OCI-LY7 (cell line): ENCODE results near the gene TMC1. TPM values are rescaled to one million over a fixed set of nuclear protein-coding genes. Genes with fewer than 3 reads are reported as not detected.

Source experiments
- BruUV-seq: library from RNA; stranded (reverse); fragments of 400-500 nt; replicated peaks from 2 replicates; lab custom pipeline; 2021; lab: Mats Ljungman, UMichigan
- CTCF ChIA-PET: fragments of 300-600 bp; sonication (Branson Sonifier 250); formaldehyde crosslinking; loops from one replicate; lab custom pipeline; 2022; ENCODE audit warnings: antibody characterized with exemption; ENCODE audit not compliant: unreplicated experiment; lab: Charles Lee
- POLR2A ChIA-PET: fragments of 300-600 bp; sonication (Branson Sonifier 250); formaldehyde crosslinking; loops from one replicate; lab custom pipeline; 2022; ENCODE audit warnings: antibody characterized with exemption; lab: Charles Lee
- DNase-seq: peaks from one replicate; pipeline ENCODE4 v3.0.0-alpha.2; 2015; ENCODE audit warnings: low spot score
- H2AFZ ChIP-seq: fragments of 200-600 bp; sonication (generic), shearing (Covaris generic); 2 replicates; pipeline ENCODE4 v1.6.1; 2014; ENCODE audit warnings: mild to moderate bottlenecking, antibody characterized with exemption, low read length, moderate library complexity
- H3K27ac ChIP-seq: fragments of 200-600 bp; sonication (generic); 2 replicates; pipeline ENCODE4 v1.5.1; 2014; ENCODE audit warnings: mixed run types, low read depth, mild to moderate bottlenecking, moderate library complexity, low read length, inconsistent platforms; ENCODE audit not compliant: poor library complexity, severe bottlenecking
- H3K36me3 ChIP-seq: fragments of 200-600 bp; sonication (generic); 2 replicates; pipeline ENCODE4 v1.6.1; 2014; ENCODE audit warnings: mild to moderate bottlenecking, antibody characterized with exemption, low read length, moderate library complexity, mixed read lengths; ENCODE audit not compliant: insufficient read depth
- H3K4me1 ChIP-seq: fragments of 200-600 bp; sonication (generic); 2 replicates; pipeline ENCODE4 v1.5.1; 2014; ENCODE audit warnings: mild to moderate bottlenecking, low read length; ENCODE audit not compliant: insufficient read depth, poor library complexity, severe bottlenecking
- H3K4me2 ChIP-seq: fragments of 200-600 bp; sonication (generic); 2 replicates; pipeline ENCODE4 v1.6.1; 2014; ENCODE audit warnings: mild to moderate bottlenecking, low read length
- H3K4me3 ChIP-seq: fragments of 200-600 bp; sonication (generic); 2 replicates; pipeline ENCODE4 v1.5.1; 2014; ENCODE audit warnings: mild to moderate bottlenecking, low read depth, low read length; ENCODE audit not compliant: poor library complexity, severe bottlenecking
- H3K79me2 ChIP-seq: fragments of 200-600 bp; sonication (generic); 2 replicates; pipeline ENCODE4 v1.6.1; 2016; ENCODE audit warnings: low read depth, mild to moderate bottlenecking, low read length, moderate library complexity, mixed read lengths; ENCODE audit not compliant: insufficient read depth
- H3K9me2 ChIP-seq: fragments of 200-600 bp; sonication (generic); 2 replicates; pipeline ENCODE4 v1.6.1; 2016; ENCODE audit warnings: mild to moderate bottlenecking, low read length, mixed read lengths; ENCODE audit not compliant: insufficient read depth
- H3K9me3 ChIP-seq: fragments of 200-600 bp; sonication (generic); 2 replicates; pipeline ENCODE4 v1.6.1; 2014; ENCODE audit warnings: mild to moderate bottlenecking, mixed run types, low read length, mixed read lengths
- H4K20me1 ChIP-seq: fragments of 200-600 bp; sonication (generic); 2 replicates; pipeline ENCODE4 v1.6.1; 2014; ENCODE audit warnings: mild to moderate bottlenecking, antibody characterized with exemption, low read length, moderate library complexity, mixed read lengths; ENCODE audit not compliant: insufficient read depth
- EZH2phosphoT487 ChIP-seq: fragments of 200-600 bp; sonication (generic); IDR thresholded peaks from 2 replicates; pipeline ENCODE4 v1.6.1; 2018; ENCODE audit warnings: low read depth, borderline replicate concordance, mild to moderate bottlenecking, mixed run types, antibody characterized with exemption, low read length, moderate library complexity, mixed read lengths
- intact Hi-C: fragments of 100-400 bp; cut with micrococcal nuclease; formaldehyde crosslinking; loops from one replicate; pipeline ENCODE4 v1.10.0; 2022; ENCODE audit not compliant: unreplicated experiment
- total RNA-seq, 2 experiments: library from RNA; depleted of rRNA in 1 of 2; stranded (reverse); fragments of >200 nt in 1 of 2; shearing (Covaris generic) in 1 of 2; gene quantifications; 2 replicates each; pipeline ENCODE4 v1.2.3, GENCODE V29; 2014 to 2022
- TF ChIP-seq, protein P1 (sequence below): fragments of 200-600 bp; sonication (generic); conservative IDR thresholded peaks from 2 replicates; pipeline ENCODE4 v1.5.1; 2014; ENCODE audit warnings: mild to moderate bottlenecking, antibody characterized with exemption, low read length, moderate library complexity, mixed read lengths

TMC1 gene
- total RNA-seq, 2 experiments from 2014 or later: not detected

- Histone ChIP-seq H2AFZ (no peak overlapping the region), H3K9me3 (no peaks in the 10 kb centered on the region), H4K20me1 (no peaks in the 10 kb centered on the region), H3K4me2 (no peak overlapping the region), H3K4me1 (no peaks in the 10 kb centered on the region), H3K4me3 (no peak overlapping the region), H3K27ac (no peak overlapping the region), H3K79me2 (no peaks in the 10 kb centered on the region), H3K36me3 (no peaks in the 10 kb centered on the region), H3K9me2 (no peaks in the 10 kb centered on the region)
- POLR2A ChIA-PET: no interaction called here
- TF ChIP-seq, protein P1, sequence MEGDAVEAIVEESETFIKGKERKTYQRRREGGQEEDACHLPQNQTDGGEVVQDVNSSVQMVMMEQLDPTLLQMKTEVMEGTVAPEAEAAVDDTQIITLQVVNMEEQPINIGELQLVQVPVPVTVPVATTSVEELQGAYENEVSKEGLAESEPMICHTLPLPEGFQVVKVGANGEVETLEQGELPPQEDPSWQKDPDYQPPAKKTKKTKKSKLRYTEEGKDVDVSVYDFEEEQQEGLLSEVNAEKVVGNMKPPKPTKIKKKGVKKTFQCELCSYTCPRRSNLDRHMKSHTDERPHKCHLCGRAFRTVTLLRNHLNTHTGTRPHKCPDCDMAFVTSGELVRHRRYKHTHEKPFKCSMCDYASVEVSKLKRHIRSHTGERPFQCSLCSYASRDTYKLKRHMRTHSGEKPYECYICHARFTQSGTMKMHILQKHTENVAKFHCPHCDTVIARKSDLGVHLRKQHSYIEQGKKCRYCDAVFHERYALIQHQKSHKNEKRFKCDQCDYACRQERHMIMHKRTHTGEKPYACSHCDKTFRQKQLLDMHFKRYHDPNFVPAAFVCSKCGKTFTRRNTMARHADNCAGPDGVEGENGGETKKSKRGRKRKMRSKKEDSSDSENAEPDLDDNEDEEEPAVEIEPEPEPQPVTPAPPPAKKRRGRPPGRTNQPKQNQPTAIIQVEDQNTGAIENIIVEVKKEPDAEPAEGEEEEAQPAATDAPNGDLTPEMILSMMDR: no peak
- no peak for TF ChIP-seq EZH2phosphoT487
- DNase-seq: no peak
- CTCF ChIA-PET: no interaction called here
- intact Hi-C loops: no loop called here
- BruUV-seq: no TSS peak
Measured at GRCh38 chr9:72627147-72627546, 105.7 kb downstream of the TMC1 start.

DNA sequence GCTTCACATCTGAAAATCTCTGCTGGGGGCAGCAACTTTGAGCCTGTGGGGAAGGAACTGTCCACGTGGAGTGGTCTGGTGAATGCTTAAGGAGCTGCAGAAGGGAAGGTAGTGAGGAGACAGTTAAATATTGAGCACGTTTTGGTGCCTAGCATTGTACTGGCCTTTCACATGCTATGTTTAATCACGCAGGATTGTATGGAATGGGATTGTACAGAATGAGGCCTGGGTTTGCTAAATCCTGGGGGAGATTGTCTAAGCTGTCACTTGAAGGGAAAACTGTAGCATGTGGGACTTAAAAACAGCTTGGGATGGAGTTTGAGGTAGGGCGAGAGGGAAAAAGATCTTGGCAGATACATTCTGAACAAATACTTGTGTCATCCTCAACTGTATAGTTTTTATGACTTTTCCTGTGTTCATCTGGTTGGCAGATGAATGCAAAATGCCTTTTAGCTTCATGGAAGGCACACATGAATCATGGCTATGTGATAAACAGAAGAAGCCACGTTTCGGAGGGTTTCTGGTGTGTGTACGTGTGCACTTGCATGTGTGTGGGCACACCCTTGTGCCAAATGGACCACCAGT, 106.6 kb downstream of the TMC1 start:
- Histone ChIP-seq H2AFZ (no peak overlapping the region), H4K20me1 (no peaks in the 10 kb centered on the region), H3K9me2 (no peaks in the 10 kb centered on the region), H3K27ac (no peak overlapping the region), H3K36me3 (no peaks in the 10 kb centered on the region), H3K4me3 (no peak overlapping the region), H3K4me1 (no peaks in the 10 kb centered on the region), H3K4me2 (no peak overlapping the region), H3K79me2 (no peaks in the 10 kb centered on the region), H3K9me3 (no peaks in the 10 kb centered on the region)
- intact Hi-C loops: no loop called here
- BruUV-seq: no TSS peak
- ChIA-PET POLR2A (interaction anchor here (0.6 to 0.7 kb wide), 2 partner anchors 45 to 86 kb away, joined by 3 read pairs; no protein-coding TSS in a partner anchor), CTCF (no interaction called here)
- no peak for DNase-seq
- TF ChIP-seq, protein P1: no peak
- no peak for TF ChIP-seq EZH2phosphoT487

DNA sequence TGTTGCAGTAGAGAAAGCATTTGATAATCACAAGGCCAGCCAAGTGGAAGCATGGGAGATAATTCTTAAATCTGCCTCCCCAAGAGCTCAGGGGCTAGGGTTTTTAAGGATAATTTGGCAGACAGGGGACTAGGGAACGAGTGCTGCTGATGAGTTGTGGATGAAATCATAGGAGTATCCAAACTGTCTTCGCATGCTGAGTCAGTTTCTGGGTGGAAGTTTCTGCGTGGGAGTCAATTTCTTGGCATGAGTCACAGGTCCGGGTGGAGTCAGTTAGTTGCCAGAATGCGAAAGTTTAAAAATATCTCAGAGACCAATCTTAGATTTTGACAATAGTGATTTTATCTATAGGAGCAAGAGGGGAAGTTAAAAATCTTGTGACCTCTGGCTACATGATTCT, 112.6 kb downstream of the TMC1 start:
- Histone ChIP-seq H3K36me3 (no peaks in the 10 kb centered on the region), H3K4me3 (no peak overlapping the region), H3K9me3 (no peaks in the 10 kb centered on the region), H4K20me1 (no peaks in the 10 kb centered on the region), H3K4me1 (no peaks in the 10 kb centered on the region), H2AFZ (no peak overlapping the region), H3K9me2 (no peaks in the 10 kb centered on the region), H3K27ac (no peak overlapping the region), H3K79me2 (no peaks in the 10 kb centered on the region), H3K4me2 (no peak overlapping the region)
- BruUV-seq: no TSS peak
- no peak for DNase-seq
- POLR2A ChIA-PET: no interaction called here
- TF ChIP-seq, protein P1: no peak
- TF ChIP-seq EZH2phosphoT487: no peak
- intact Hi-C loops: no loop called here
- CTCF ChIA-PET: no interaction called here
